GM18511 (cell line): ENCODE results near the gene CLSTN2.

ENCODE experiments used
- ATAC-seq: cut with Tn5 transposase; IDR thresholded peaks from one replicate; pipeline ENCODE4 v1.9.1; 2021; ENCODE audit warnings: mild to moderate bottlenecking, moderate library complexity; ENCODE audit not compliant: unreplicated experiment

CLSTN2 gene

GRCh38 chr3:139935016-139935865, at the start of gene CLSTN2:
TSS of gene CLSTN2 (plus strand) at chr3:139935185.
- ATAC-seq: no peak

- no peak for ATAC-seq
Observed at GRCh38 chr3:139887431-139887830, 47.6 kb upstream of the CLSTN2 start.

GRCh38 chr3:139888561-139889140, 46.3 kb upstream of the CLSTN2 start:
- no peak for ATAC-seq

GRCh38 chr3:139893267-139893962, 41.6 kb upstream of the CLSTN2 start:
- no peak for ATAC-seq

- ATAC-seq: no peak
Observed at GRCh38 chr3:139893963-139894642, 40.9 kb upstream of the CLSTN2 start.

- ATAC-seq: no peak
Observed at GRCh38 chr3:139894643-139894989, 40.4 kb upstream of the CLSTN2 start.

- ATAC-seq: no peak
Observed at GRCh38 chr3:139897759-139898158, 37.2 kb upstream of the CLSTN2 start.

GRCh38 chr3:139906418-139906817, 28.6 kb upstream of the CLSTN2 start:
- ATAC-seq: no peak

GRCh38 chr3:139909811-139910210, 25.2 kb upstream of the CLSTN2 start:
- ATAC-seq: no peak

- ATAC-seq: no peak
Observed at GRCh38 chr3:139916271-139916670, 18.7 kb upstream of the CLSTN2 start.

- no peak for ATAC-seq
Observed at GRCh38 chr3:139917226-139917785, 17.7 kb upstream of the CLSTN2 start.

- no peak for ATAC-seq
Observed at GRCh38 chr3:139928708-139929505, 6.1 kb upstream of the CLSTN2 start.

- no peak for ATAC-seq
Observed at GRCh38 chr3:139930211-139930610, 4.8 kb upstream of the CLSTN2 start.

GRCh38 chr3:139933766-139934165, 1.2 kb upstream of the CLSTN2 start:
- ATAC-seq: no peak

GRCh38 chr3:139934613-139935015, 371 bp upstream of the CLSTN2 start:
- ATAC-seq: no peak

GRCh38 chr3:139935866-139936817, 1.2 kb downstream of the CLSTN2 start:
- ATAC-seq: no peak

- no peak for ATAC-seq
Observed at GRCh38 chr3:139937674-139938279, 2.8 kb downstream of the CLSTN2 start.

GRCh38 chr3:139939681-139940190, 4.8 kb downstream of the CLSTN2 start:
- no peak for ATAC-seq
